ENCODE results near the gene IFT57.

IFT57 gene

GRCh38 chr3:108218811-108219210 lies 3.4 kb downstream of the IFT57 start:
- Histone ChIP-seq H3K4me2 (ENCODE audit: low read depth, low read length) (no peak overlapping the region), H3K4me3 (ENCODE audit: low read length) (no peak overlapping the region), H2AFZ (ENCODE audit: low read length) (no peak overlapping the region), H3K9ac (ENCODE audit: low read length) (no peak overlapping the region), H3K27ac (ENCODE audit: low read length) (no peak overlapping the region), H3K9me2 (replicated peaks; ENCODE audit: insufficient read depth, low read length) (no peaks in the 10 kb centered on the region), H3K9me3 (replicated peaks; ENCODE audit: insufficient read depth, low read length) (no peaks in the 10 kb centered on the region), H3F3A (ENCODE audit: insufficient read depth, low read length) (peaks cover 10% of the 10 kb centered on the region; the same call in 1 of the 2 replicates), H3K27me3 (replicated peaks; ENCODE audit: insufficient read depth, low read length) (no peaks in the 10 kb centered on the region), H3K4me1 (ENCODE audit: low read length) (peaks cover 16% of the 10 kb centered on the region), H3K79me2 (ENCODE audit: low read length) (no peaks in the 10 kb centered on the region), H3K36me3 (replicated peaks; ENCODE audit: insufficient read depth, low read length) (no peaks in the 10 kb centered on the region), H4K20me1 (ENCODE audit: insufficient read depth, low read length) (no peaks in the 10 kb centered on the region)
- DNase-seq: no peak
- TF ChIP-seq EZH2 (optimal IDR thresholded peaks at IDR 0.05; ENCODE audit: low read depth, low read length) (no peak), EZH2phosphoT487 (IDR thresholded peaks at IDR 0.05; ENCODE audit: low read length) (no peak), CTCF (IDR thresholded peaks at IDR 0.05; ENCODE audit: low read length) (no peak)

DNA sequence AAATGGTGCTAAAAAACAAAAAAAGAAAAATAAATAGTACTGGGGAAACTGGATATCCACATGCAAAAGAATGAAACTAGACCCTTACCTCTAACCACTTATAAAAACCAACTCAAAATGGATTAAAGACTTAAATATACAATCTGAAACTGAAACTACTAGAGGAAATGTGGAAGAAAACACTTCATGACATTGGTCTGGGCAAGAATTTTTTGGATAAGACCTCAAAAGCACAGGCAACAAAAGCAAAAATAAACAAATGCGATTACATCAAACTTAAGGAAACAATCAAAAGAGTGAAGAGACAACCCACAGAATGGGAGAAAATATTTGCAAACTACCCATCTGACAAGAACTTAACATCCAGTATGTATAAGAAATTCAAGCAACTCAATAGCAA lies 6.4 kb downstream of the IFT57 start:
- Histone ChIP-seq H3K9me2 (replicated peaks; ENCODE audit: insufficient read depth, low read length) (no peaks in the 10 kb centered on the region), H3K4me2 (ENCODE audit: low read depth, low read length) (no peak overlapping the region), H3F3A (ENCODE audit: insufficient read depth, low read length) (no peaks in the 10 kb centered on the region), H2AFZ (ENCODE audit: low read length) (no peak overlapping the region), H3K27me3 (replicated peaks; ENCODE audit: insufficient read depth, low read length) (no peaks in the 10 kb centered on the region), H3K4me1 (ENCODE audit: low read length) (0 out of 2 replicates have a peak, but pooled peaks cover 4% of the 10 kb centered on the region), H3K9me3 (replicated peaks; ENCODE audit: insufficient read depth, low read length) (no peaks in the 10 kb centered on the region), H4K20me1 (ENCODE audit: insufficient read depth, low read length) (no peaks in the 10 kb centered on the region), H3K36me3 (replicated peaks; ENCODE audit: insufficient read depth, low read length) (no peaks in the 10 kb centered on the region; the same call in 1 of the 2 replicates), H3K79me2 (ENCODE audit: low read length) (no peaks in the 10 kb centered on the region), H3K27ac (ENCODE audit: low read length) (no peak overlapping the region), H3K4me3 (ENCODE audit: low read length) (no peak overlapping the region), H3K9ac (ENCODE audit: low read length) (no peak overlapping the region)
- no peak for DNase-seq
- TF ChIP-seq EZH2 (optimal IDR thresholded peaks at IDR 0.05; ENCODE audit: low read depth, low read length): no peak
- TF ChIP-seq EZH2phosphoT487 (IDR thresholded peaks at IDR 0.05; ENCODE audit: low read length): no peak
- no peak for TF ChIP-seq CTCF (IDR thresholded peaks at IDR 0.05; ENCODE audit: low read length)

- Histone ChIP-seq H3K79me2 (ENCODE audit: low read length) (no peaks in the 10 kb centered on the region), H3K27me3 (replicated peaks; ENCODE audit: insufficient read depth, low read length) (no peaks in the 10 kb centered on the region), H3K9me3 (replicated peaks; ENCODE audit: insufficient read depth, low read length) (no peaks in the 10 kb centered on the region), H3K9ac (ENCODE audit: low read length) (no peak overlapping the region), H3K4me1 (ENCODE audit: low read length) (peaks cover 13% of the 10 kb centered on the region), H3K36me3 (replicated peaks; ENCODE audit: insufficient read depth, low read length) (no peaks in the 10 kb centered on the region; the same call in 1 of the 2 replicates), H3K4me2 (ENCODE audit: low read depth, low read length) (no peak overlapping the region), H3K27ac (ENCODE audit: low read length) (no peak overlapping the region), H2AFZ (ENCODE audit: low read length) (no peak overlapping the region), H4K20me1 (ENCODE audit: insufficient read depth, low read length) (no peaks in the 10 kb centered on the region), H3K4me3 (ENCODE audit: low read length) (no peak overlapping the region), H3K9me2 (replicated peaks; ENCODE audit: insufficient read depth, low read length) (0 out of 2 replicates have a peak, but pooled peaks cover 3% of the 10 kb centered on the region), H3F3A (ENCODE audit: insufficient read depth, low read length) (no peaks in the 10 kb centered on the region)
- TF ChIP-seq EZH2 (optimal IDR thresholded peaks at IDR 0.05; ENCODE audit: low read depth, low read length) (no peak), EZH2phosphoT487 (IDR thresholded peaks at IDR 0.05; ENCODE audit: low read length) (no peak), CTCF (IDR thresholded peaks at IDR 0.05; ENCODE audit: low read length) (no peak)
- no peak for DNase-seq
Measured at GRCh38 chr3:108209579-108209978, 12.6 kb downstream of the IFT57 start.
